ENCODE measurements around the gene AP1S3.

The AP1S3 gene

DNA sequence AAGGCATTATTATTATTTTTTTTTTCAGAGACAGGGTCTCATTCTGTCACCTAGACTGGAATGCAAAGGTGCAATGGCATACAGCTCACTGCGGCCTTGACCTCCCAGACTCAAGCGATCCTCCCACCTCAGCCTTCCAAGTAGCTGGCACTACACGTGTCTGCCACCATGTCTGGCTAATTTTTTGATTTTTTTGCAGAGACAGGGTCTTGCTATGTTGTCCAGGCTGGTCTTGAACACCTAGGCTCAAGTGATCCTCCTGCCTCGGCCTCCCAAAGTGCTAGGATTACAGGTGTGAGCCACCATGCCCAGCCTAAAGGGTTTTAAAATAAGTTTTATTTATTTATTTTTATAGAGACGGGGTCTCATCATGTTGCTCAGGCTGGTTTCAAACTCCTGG is 45.3 kb upstream of the AP1S3 start:
- POLR2A ChIA-PET, result no interaction called here
- peaks cover 32 to 77% of the 10 kb centered on the region in 2 experiments for H3K36me3 ChIP-seq (ENCODE audit: control insufficient read depth in 2 of 2, insufficient read depth in 1 of 2, low read length in 2 of 2)
- no peaks in the 10 kb centered on the region for H3K4me1 ChIP-seq (ENCODE audit: control insufficient read depth, insufficient read depth, low read length)
- TF ChIP-seq MYNN (tag by site-specific recombination; IDR thresholded peaks at IDR 0.05; ENCODE audit: borderline replicate concordance) (no peak), ZFP41 (tag by site-specific recombination; IDR thresholded peaks at IDR 0.05; ENCODE audit: borderline replicate concordance) (no peak), ZFHX2 (tag by site-specific recombination; conservative IDR thresholded peaks at IDR 0.05) (no peak), REPIN1 (tag by site-specific recombination; IDR thresholded peaks at IDR 0.05; ENCODE audit: low read depth) (no peak), ZNF24 (tag by site-specific recombination; IDR thresholded peaks at IDR 0.05) (no peak), ZNF639 (tag by site-specific recombination; IDR thresholded peaks at IDR 0.05) (no peak), KLF1 (tag by site-specific recombination; IDR thresholded peaks at IDR 0.05) (no peak), ZNF16 (tag by site-specific recombination; IDR thresholded peaks at IDR 0.05; ENCODE audit: low read depth) (no peak), ZNF626 (tag by site-specific recombination; IDR thresholded peaks at IDR 0.05) (no peak), ZBTB7A (tag by site-specific recombination; IDR thresholded peaks at IDR 0.05; ENCODE audit: low read depth) (no peak), ZNF654 (tag by site-specific recombination; IDR thresholded peaks at IDR 0.05; ENCODE audit: low read depth) (no peak), ZNF645 (tag by site-specific recombination; IDR thresholded peaks at IDR 0.05) (no peak), ZNF280D (tag by site-specific recombination; IDR thresholded peaks at IDR 0.05) (no peak), KLF10 (tag by site-specific recombination; IDR thresholded peaks at IDR 0.05) (no peak), SCRT2 (tag by site-specific recombination; IDR thresholded peaks at IDR 0.05) (no peak), IKZF3 (tag by site-specific recombination; IDR thresholded peaks at IDR 0.05) (no peak), ZNF19 (tag by site-specific recombination; IDR thresholded peaks at IDR 0.05; ENCODE audit: low read depth) (no peak)
- TF ChIP-seq, protein P1, sequence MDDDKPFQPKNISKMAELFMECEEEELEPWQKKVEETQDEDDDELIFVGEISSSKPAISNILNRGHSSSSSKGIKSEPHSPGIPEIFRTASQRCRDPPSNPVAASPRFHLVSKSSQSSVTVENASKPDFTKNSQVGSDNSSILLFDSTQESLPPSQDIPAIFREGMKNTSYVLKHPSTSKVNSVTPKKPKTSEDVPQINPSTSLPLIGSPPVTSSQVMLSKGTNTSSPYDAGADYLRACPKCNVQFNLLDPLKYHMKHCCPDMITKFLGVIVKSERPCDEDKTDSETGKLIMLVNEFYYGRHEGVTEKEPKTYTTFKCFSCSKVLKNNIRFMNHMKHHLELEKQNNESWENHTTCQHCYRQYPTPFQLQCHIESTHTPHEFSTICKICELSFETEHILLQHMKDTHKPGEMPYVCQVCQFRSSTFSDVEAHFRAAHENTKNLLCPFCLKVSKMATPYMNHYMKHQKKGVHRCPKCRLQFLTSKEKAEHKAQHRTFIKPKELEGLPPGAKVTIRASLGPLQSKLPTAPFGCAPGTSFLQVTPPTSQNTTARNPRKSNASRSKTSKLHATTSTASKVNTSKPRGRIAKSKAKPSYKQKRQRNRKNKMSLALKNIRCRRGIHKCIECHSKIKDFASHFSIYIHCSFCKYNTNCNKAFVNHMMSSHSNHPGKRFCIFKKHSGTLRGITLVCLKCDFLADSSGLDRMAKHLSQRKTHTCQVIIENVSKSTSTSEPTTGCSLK (tag by site-specific recombination; IDR thresholded peaks at IDR 0.05), result no peak
- no peak overlapping the region for H3K27ac ChIP-seq (ENCODE audit: extremely low read depth, low read depth, low read length)
- H3K4me3 ChIP-seq (ENCODE audit: low read depth, low read length), result no peak overlapping the region
- no peaks in the 10 kb centered on the region for H3K9me3 ChIP-seq (ENCODE audit: control insufficient read depth, insufficient read depth, low read depth, low read length)
- CTCF ChIA-PET, result no interaction called here

- ChIA-PET POLR2A (no interaction called here), CTCF (interaction anchor here (0.5 to 0.6 kb wide), 2 partner anchors 24 to 31 kb away, joined by 3 read pairs; no protein-coding TSS in a partner anchor)
- peaks cover 34 to 85% of the 10 kb centered on the region in 2 experiments for H3K36me3 ChIP-seq (ENCODE audit: control insufficient read depth in 2 of 2, insufficient read depth in 1 of 2, low read length in 2 of 2)
- TF ChIP-seq ZNF366 (tag by site-specific recombination; conservative IDR thresholded peaks at IDR 0.05) (no peak), ZNF138 (tag by site-specific recombination; IDR thresholded peaks at IDR 0.05; ENCODE audit: borderline replicate concordance) (no peak), ZNF555 (tag by site-specific recombination; conservative IDR thresholded peaks at IDR 0.05) (no peak), ZNF37A (tag by site-specific recombination; IDR thresholded peaks at IDR 0.05) (no peak), ZNF394 (tag by site-specific recombination; IDR thresholded peaks at IDR 0.05; ENCODE audit: borderline replicate concordance) (no peak), ZNF221 (tag by site-specific recombination; IDR thresholded peaks at IDR 0.05; ENCODE audit: borderline replicate concordance) (no peak), ZIC2 (tag by site-specific recombination; IDR thresholded peaks at IDR 0.05) (no peak), ZNF48 (tag by site-specific recombination; IDR thresholded peaks at IDR 0.05) (no peak), YY2 (tag by site-specific recombination; IDR thresholded peaks at IDR 0.05) (no peak), ZNF211 (tag by site-specific recombination; IDR thresholded peaks at IDR 0.05; ENCODE audit: low read depth) (no peak)
- TF ChIP-seq, protein P2, sequence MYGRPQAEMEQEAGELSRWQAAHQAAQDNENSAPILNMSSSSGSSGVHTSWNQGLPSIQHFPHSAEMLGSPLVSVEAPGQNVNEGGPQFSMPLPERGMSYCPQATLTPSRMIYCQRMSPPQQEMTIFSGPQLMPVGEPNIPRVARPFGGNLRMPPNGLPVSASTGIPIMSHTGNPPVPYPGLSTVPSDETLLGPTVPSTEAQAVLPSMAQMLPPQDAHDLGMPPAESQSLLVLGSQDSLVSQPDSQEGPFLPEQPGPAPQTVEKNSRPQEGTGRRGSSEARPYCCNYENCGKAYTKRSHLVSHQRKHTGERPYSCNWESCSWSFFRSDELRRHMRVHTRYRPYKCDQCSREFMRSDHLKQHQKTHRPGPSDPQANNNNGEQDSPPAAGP (tag by site-specific recombination; IDR thresholded peaks at IDR 0.05), result no peak
Observed at GRCh38 chr2:223880796-223881195, 43.4 kb upstream of the AP1S3 start.

More at GRCh38 chr2:223880796-223881195, 43.4 kb upstream of the AP1S3 start:
- no peaks in the 10 kb centered on the region for H3K9me3 ChIP-seq (ENCODE audit: control insufficient read depth, insufficient read depth, low read depth, low read length)
- H3K4me1 ChIP-seq (ENCODE audit: control insufficient read depth, insufficient read depth, low read length), result no peaks in the 10 kb centered on the region
- no peak overlapping the region for H3K4me3 ChIP-seq (ENCODE audit: low read depth, low read length)
- no peak overlapping the region for H3K27ac ChIP-seq (ENCODE audit: extremely low read depth, low read depth, low read length)

Measured in HEK293 (cell line).